HepG2 (cell line): ENCODE measurements around the gene C9orf50. TPM values are rescaled to one million over a fixed set of nuclear protein-coding genes. Genes with fewer than 3 reads are reported as not detected.

ENCODE experiments used
- ATAC-seq: fragments of 200-7000 bp; cut with Tn5 transposase; 3 replicates; pipeline ENCODE4 v1.9.1; 2020; ENCODE audit warnings: mild to moderate bottlenecking, moderate library complexity
- BruUV-seq: library from RNA; stranded (reverse); fragments of 400-500 nt; replicated peaks from 2 replicates; lab custom pipeline; 2021; lab: Mats Ljungman, UMichigan
- CTCF ChIA-PET: fragments of 300-600 bp; formaldehyde crosslinking; extraction: SDS; loops from one replicate; lab custom pipeline; 2021; ENCODE audit warnings: low total read pairs, inconsistent platforms, low intra/inter-chr PET ratio; lab: Yijun Ruan, JAX
- POLR2A ChIA-PET: fragments of 350-600 bp; sonication (Branson Sonifier 250); formaldehyde crosslinking; loops from one replicate; lab custom pipeline; 2020; ENCODE audit warnings: antibody characterized with exemption, inconsistent platforms; lab: Yijun Ruan, JAX
- DNase-seq: peaks from one replicate; pipeline ENCODE4 v3.0.0-alpha.2; 2015; ENCODE audit warnings: low spot score
- FAIRE-seq: peaks from 3 replicates; lab custom pipeline; 2011; peaks lifted over from hg19 to GRCh38; lab: Jason Lieb, UNC
- H2AFZ ChIP-seq: one replicate; pipeline ENCODE4 v1.6.1; 2011; ENCODE audit warnings: low read length, inconsistent platforms
- H3K27ac ChIP-seq: fragments of 300-600 bp; 3 replicates; pipeline ENCODE4 v1.8.0; 2011; ENCODE audit warnings: mixed run types, mild to moderate bottlenecking, mixed read lengths, low read length, inconsistent platforms; ENCODE audit not compliant: insufficient read depth; ENCODE audit errors: extremely low read length
- H3K27me3 ChIP-seq, 2 experiments: fragments of 200-600 bp in 1 of 2; 2 replicates in 1 of 2; 3 replicates in 1 of 2; pipeline versions ENCODE4 v1.6.0 to v1.8.0; 2011; ENCODE audit warnings: low read length in 2 of 2, mild to moderate bottlenecking in 2 of 2, moderate library complexity in 2 of 2, inconsistent platforms in 1 of 2; ENCODE audit not compliant: insufficient read depth in 2 of 2, control insufficient read depth in 1 of 2
- H3K36me3 ChIP-seq, 2 experiments: fragments of 200-600 bp in 1 of 2; replicated peaks in 1 of 2; 2 replicates in 1 of 2; 3 replicates in 1 of 2; pipeline versions ENCODE4 v1.5.1 to v1.8.0; 2011; ENCODE audit warnings: low read length in 2 of 2, inconsistent platforms in 1 of 2; ENCODE audit not compliant: insufficient read depth in 2 of 2, control insufficient read depth in 1 of 2
- H3K4me1 ChIP-seq: 2 replicates; pipeline ENCODE4 v1.5.1; 2012; ENCODE audit warnings: low read length, inconsistent platforms; ENCODE audit not compliant: insufficient read depth
- H3K4me2 ChIP-seq: 2 replicates; pipeline ENCODE4 v1.6.0; 2011; ENCODE audit warnings: low read depth, low read length, inconsistent platforms
- H3K4me3 ChIP-seq, 3 experiments: fragments of 200-600 bp in 1 of 3; sonication (generic), shearing (Covaris generic) in 1 of 3; replicated peaks in 1 of 3; 2 replicates each; pipeline ENCODE4 v1.5.1; 2011 to 2016; ENCODE audit warnings: low read length in 3 of 3, inconsistent platforms in 2 of 3, low read depth in 2 of 3, mild to moderate bottlenecking in 2 of 3, control low read depth in 1 of 3, mixed read lengths in 1 of 3; ENCODE audit not compliant: insufficient read depth in 1 of 3
- H3K79me2 ChIP-seq: one replicate; pipeline ENCODE4 v1.6.1; 2011; ENCODE audit warnings: low read length, inconsistent platforms; ENCODE audit not compliant: insufficient read depth
- H3K9ac ChIP-seq: 2 replicates; pipeline ENCODE4 v1.6.0; 2011; ENCODE audit warnings: mild to moderate bottlenecking, low read depth, low read length, inconsistent platforms; ENCODE audit not compliant: insufficient read depth
- H3K9me3 ChIP-seq: 2 replicates; pipeline ENCODE4 v1.5.1; 2012; ENCODE audit warnings: mild to moderate bottlenecking, low read length
- H4K20me1 ChIP-seq: 2 replicates; pipeline ENCODE4 v1.6.0; 2011; ENCODE audit warnings: inconsistent platforms, mild to moderate bottlenecking, low read length, moderate library complexity; ENCODE audit not compliant: insufficient read depth
- AHR ChIP-seq: IDR thresholded peaks from 2 replicates; pipeline ENCODE4 v1.6.1; 2018; ENCODE audit warnings: missing genetic modification reagents, missing compliant biosample characterization
- DR1 ChIP-seq: sonication (generic); formaldehyde crosslinking; IDR thresholded peaks from 2 replicates; pipeline ENCODE4 v1.8.0; 2021; ENCODE audit warnings: mild to moderate bottlenecking, missing genetic modification reagents, inconsistent platforms
- HNRNPL ChIP-seq: fragments of 200-400 bp; formaldehyde crosslinking; IDR thresholded peaks from 2 replicates; pipeline ENCODE4 v1.6.1; 2017; ENCODE audit warnings: mild to moderate bottlenecking, low read depth, low read length
- HOXA9 ChIP-seq: sonication (generic); formaldehyde crosslinking; IDR thresholded peaks from 2 replicates; pipeline ENCODE4 v1.8.1; 2022; ENCODE audit warnings: missing genetic modification reagents, mild to moderate bottlenecking, moderate library complexity, borderline replicate concordance
- IRF2 ChIP-seq: IDR thresholded peaks from 2 replicates; pipeline ENCODE4 v1.6.1; 2018; ENCODE audit warnings: missing genetic modification reagents, missing compliant biosample characterization
- KDM4B ChIP-seq: sonication (generic); formaldehyde crosslinking; IDR thresholded peaks from 2 replicates; pipeline ENCODE4 v1.4.0; 2020; ENCODE audit warnings: missing genetic modification reagents
- MAFG ChIP-seq: sonication (generic); formaldehyde crosslinking; IDR thresholded peaks from 2 replicates; pipeline ENCODE4 v1.5.1; 2020; ENCODE audit warnings: mild to moderate bottlenecking, missing genetic modification reagents
- MED8 ChIP-seq: sonication (generic); formaldehyde crosslinking; IDR thresholded peaks from 2 replicates; pipeline ENCODE4 v1.8.1; 2023; ENCODE audit warnings: mild to moderate bottlenecking, missing genetic modification reagents; ENCODE audit not compliant: insufficient replicate concordance
- RBM22 ChIP-seq: fragments of 200-400 bp; formaldehyde crosslinking; optimal IDR thresholded peaks from 2 replicates; pipeline ENCODE3; 2017; ENCODE audit warnings: mild to moderate bottlenecking, low read length, moderate library complexity
- SCMH1 ChIP-seq: sonication (generic); formaldehyde crosslinking; IDR thresholded peaks from 2 replicates; pipeline ENCODE4 v1.9.0; 2021; ENCODE audit warnings: missing genetic modification reagents, mild to moderate bottlenecking, borderline replicate concordance
- STAT5B ChIP-seq: sonication (generic); formaldehyde crosslinking; IDR thresholded peaks from 2 replicates; pipeline ENCODE4 v1.4.0; 2020; ENCODE audit warnings: missing genetic modification reagents
- TBP ChIP-seq: sonication (generic); formaldehyde crosslinking; IDR thresholded peaks from 2 replicates; pipeline ENCODE4 v1.5.0; 2020; ENCODE audit warnings: missing genetic modification reagents
- ZBTB21 ChIP-seq: sonication (generic); formaldehyde crosslinking; IDR thresholded peaks from 2 replicates; pipeline ENCODE4 v1.4.0; 2020; ENCODE audit warnings: missing genetic modification reagents
- ZBTB7A ChIP-seq: sonication (generic); formaldehyde crosslinking; IDR thresholded peaks from 2 replicates; pipeline ENCODE4 v1.8.0; 2022; ENCODE audit warnings: mild to moderate bottlenecking, missing genetic modification reagents
- ZMYM2 ChIP-seq: sonication (generic); formaldehyde crosslinking; IDR thresholded peaks from 2 replicates; pipeline ENCODE4 v1.8.0; 2022; ENCODE audit warnings: mild to moderate bottlenecking, missing genetic modification reagents
- ZNF839 ChIP-seq: sonication (generic); formaldehyde crosslinking; IDR thresholded peaks from 2 replicates; pipeline ENCODE4 v1.4.0; 2020; ENCODE audit warnings: missing genetic modification reagents, mild to moderate bottlenecking, borderline replicate concordance
- ZNF878 ChIP-seq: sonication (generic); formaldehyde crosslinking; IDR thresholded peaks from 2 replicates; pipeline ENCODE4 v1.8.1; 2023; ENCODE audit warnings: mild to moderate bottlenecking, missing genetic modification reagents, moderate library complexity
- WGBS: methylation state at CpG from one replicate; pipeline ENCODE4 v1.1.6; 2017; ENCODE audit warnings: low lambda C conversion rate; 5-methylcytosine and 5-hydroxymethylcytosine counted together
- in situ Hi-C: cut with HindIII; loops from 2 replicates; pipeline ENCODE4 v1.10.0; 2017; ENCODE audit warnings: low pct_unique_long_range_greater_than_20kb; ENCODE audit not compliant: extremely low pct_ligation_motif_present
- intact Hi-C: fragments of 100-400 bp; cut with micrococcal nuclease; formaldehyde crosslinking; loops from one replicate; pipeline ENCODE4 v1.10.0; 2022; ENCODE audit not compliant: unreplicated experiment
- polyA plus RNA-seq, 8 experiments: library from polyadenylated mRNA; depleted of rRNA in 3 of 8; stranded (reverse) in 7 of 8; unstranded in 1 of 8; fragments of >200 nt; fragmentation: Illumina TruSeq in 4 of 8; extraction: Trizol in 4 of 8; gene quantifications; 2 replicates each; pipeline versions ENCODE4 v1.2.1 to v1.2.3, GENCODE V29; 2011 to 2016; ENCODE audit warnings: low read depth in 4 of 8, missing spikeins in 1 of 8, mixed read lengths in 1 of 8; ENCODE audit not compliant: insufficient read depth in 1 of 8
- total RNA-seq, 5 experiments: library from RNA; depleted of rRNA; stranded (reverse); fragments of >200 nt; fragmentation: Illumina TruSeq; extraction: Trizol; gene quantifications; 2 replicates each; pipeline ENCODE4 v1.2.3, GENCODE V29; 2016; ENCODE audit warnings: low read depth in 1 of 5
- TF ChIP-seq, protein P1 (sequence below): sonication (generic); formaldehyde crosslinking; IDR thresholded peaks from 2 replicates; pipeline ENCODE4 v1.5.1; 2020; ENCODE audit warnings: missing genetic modification reagents, mild to moderate bottlenecking, borderline replicate concordance
- TF ChIP-seq, protein P2 (sequence below): sonication (generic); formaldehyde crosslinking; IDR thresholded peaks from 2 replicates; pipeline ENCODE4 v1.4.0; 2020; ENCODE audit warnings: missing genetic modification reagents

Gene C9orf50
- total and polyA plus RNA-seq, 2 of the 13 experiments (the other 11 are each of a cell fraction or from before 2014, with no cell fraction given) = not detected

DNA sequence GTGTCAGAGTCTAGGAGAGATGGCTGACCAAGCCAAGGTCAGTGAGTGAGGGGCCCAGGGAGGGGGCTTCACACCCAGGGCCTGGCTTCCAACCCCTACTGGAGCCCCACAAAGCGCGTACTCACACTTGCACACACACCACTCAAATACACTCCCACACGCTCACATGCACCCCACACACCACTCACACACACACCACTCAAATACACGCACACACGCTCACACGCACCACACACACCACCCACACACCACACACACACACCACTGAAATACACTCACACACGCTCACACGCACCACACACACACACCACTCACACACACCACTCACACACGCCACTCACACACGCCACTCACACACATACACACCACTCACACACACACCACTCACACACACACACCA is 26.7 kb upstream of the C9orf50 start:
- Histone ChIP-seq H3K9ac (no peak overlapping the region), H4K20me1 (no peaks in the 10 kb centered on the region), H3K9me3 (no peaks in the 10 kb centered on the region), H3K79me2 (no peaks in the 10 kb centered on the region), H3K27ac (no peak overlapping the region), H3K27me3 (peaks cover 10 to 46% of the 10 kb centered on the region in 2 experiments), H3K4me3 (no peak overlapping the region), H2AFZ (no peak overlapping the region), H3K4me2 (no peak overlapping the region), H3K36me3 (no peaks in the 10 kb centered on the region), H3K4me1 (peaks cover 17% of the 10 kb centered on the region)
- no peak for ATAC-seq
- FAIRE-seq = no peak
- ChIA-PET POLR2A (no interaction called here), CTCF (no interaction called here)
- no TSS peak for BruUV-seq
- intact Hi-C loops (no loop called here), in situ Hi-C loops (loop anchor here (10.0 kb wide), 1 partner anchor 137 kb away; no protein-coding TSS in a partner anchor)
- TF ChIP-seq AHR (CRISPR knock-in tag) (no peak), TBP (CRISPR knock-in tag) (no peak), HNRNPL (0 out of 2 replicates have a peak, but pooled peaks have one; percentile 46)
- 81% methylated on average over 10 of the region's 10 CpGs for WGBS
- DNase-seq = no peak

DNA sequence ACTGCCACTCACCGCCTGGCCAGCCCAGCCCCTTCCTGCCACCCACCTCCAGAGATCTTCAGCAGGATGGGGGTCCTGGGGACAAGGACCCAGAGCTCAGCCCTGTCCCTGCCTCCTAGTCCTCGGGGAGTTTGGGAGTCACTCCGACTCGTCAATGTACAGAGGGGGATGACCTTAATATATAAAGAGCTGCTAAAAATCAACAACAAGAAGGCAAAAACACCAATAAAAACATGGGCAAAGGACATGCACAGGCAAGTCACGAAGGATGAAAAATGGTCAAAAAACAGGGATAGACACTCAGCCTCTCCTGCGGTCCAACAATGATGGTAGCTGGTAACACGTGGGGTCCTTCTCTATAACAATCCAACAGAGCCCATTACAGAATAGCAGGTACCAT is 25.8 kb upstream of the C9orf50 start:
- no peak for FAIRE-seq
- Histone ChIP-seq H3K4me3 (no peak overlapping the region), H3K4me2 (no peak overlapping the region), H3K4me1 (peaks cover 20% of the 10 kb centered on the region), H3K27me3 (peaks cover 10 to 46% of the 10 kb centered on the region in 2 experiments), H3K9me3 (no peaks in the 10 kb centered on the region), H3K9ac (no peak overlapping the region), H4K20me1 (0 out of 2 replicates have a peak, but pooled peaks cover 1% of the 10 kb centered on the region), H3K79me2 (peaks cover under 1% of the 10 kb centered on the region), H3K27ac (no peak overlapping the region), H2AFZ (no peak overlapping the region), H3K36me3 (no peaks in the 10 kb centered on the region)
- no peak for DNase-seq
- no TSS peak for BruUV-seq
- 45% methylated on average over 7 of the region's 7 CpGs for WGBS
- intact Hi-C loops (no loop called here), in situ Hi-C loops (loop anchor here (10.0 kb wide), 1 partner anchor 138 kb away; no protein-coding TSS in a partner anchor)
- ChIA-PET POLR2A (no interaction called here), CTCF (no interaction called here)
- ATAC-seq = no peak
- TF ChIP-seq STAT5B (no peak), MED8 (CRISPR knock-in tag) (no peak), HOXA9 (CRISPR knock-in tag) (no peak), ZBTB7A (CRISPR knock-in tag) (no peak), MAFG (CRISPR knock-in tag) (no peak), ZNF839 (CRISPR knock-in tag) (no peak), RBM22 (no peak), IRF2 (CRISPR knock-in tag) (no peak), DR1 (CRISPR knock-in tag) (no peak), KDM4B (CRISPR knock-in tag) (no peak), ZBTB21 (CRISPR knock-in tag) (no peak), ZMYM2 (CRISPR knock-in tag) (no peak), ZNF878 (CRISPR knock-in tag) (no peak), SCMH1 (CRISPR knock-in tag) (no peak)
- TF ChIP-seq, protein P1, sequence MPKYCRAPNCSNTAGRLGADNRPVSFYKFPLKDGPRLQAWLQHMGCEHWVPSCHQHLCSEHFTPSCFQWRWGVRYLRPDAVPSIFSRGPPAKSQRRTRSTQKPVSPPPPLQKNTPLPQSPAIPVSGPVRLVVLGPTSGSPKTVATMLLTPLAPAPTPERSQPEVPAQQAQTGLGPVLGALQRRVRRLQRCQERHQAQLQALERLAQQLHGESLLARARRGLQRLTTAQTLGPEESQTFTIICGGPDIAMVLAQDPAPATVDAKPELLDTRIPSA = no peak
- TF ChIP-seq, protein P2, sequence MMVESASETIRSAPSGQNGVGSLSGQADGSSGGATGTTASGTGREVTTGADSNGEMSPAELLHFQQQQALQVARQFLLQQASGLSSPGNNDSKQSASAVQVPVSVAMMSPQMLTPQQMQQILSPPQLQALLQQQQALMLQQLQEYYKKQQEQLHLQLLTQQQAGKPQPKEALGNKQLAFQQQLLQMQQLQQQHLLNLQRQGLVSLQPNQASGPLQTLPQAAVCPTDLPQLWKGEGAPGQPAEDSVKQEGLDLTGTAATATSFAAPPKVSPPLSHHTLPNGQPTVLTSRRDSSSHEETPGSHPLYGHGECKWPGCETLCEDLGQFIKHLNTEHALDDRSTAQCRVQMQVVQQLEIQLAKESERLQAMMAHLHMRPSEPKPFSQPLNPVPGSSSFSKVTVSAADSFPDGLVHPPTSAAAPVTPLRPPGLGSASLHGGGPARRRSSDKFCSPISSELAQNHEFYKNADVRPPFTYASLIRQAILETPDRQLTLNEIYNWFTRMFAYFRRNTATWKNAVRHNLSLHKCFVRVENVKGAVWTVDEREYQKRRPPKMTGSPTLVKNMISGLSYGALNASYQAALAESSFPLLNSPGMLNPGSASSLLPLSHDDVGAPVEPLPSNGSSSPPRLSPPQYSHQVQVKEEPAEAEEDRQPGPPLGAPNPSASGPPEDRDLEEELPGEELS = no peak
